OCI-LY3 (cell line): ENCODE data around the gene CHST8.

Experiments used
- EZH2phosphoT487 ChIP-seq: fragments of 200-600 bp; shearing (Covaris generic); IDR thresholded peaks from 2 replicates; pipeline ENCODE4 v1.6.1; 2018; ENCODE audit warnings: antibody characterized with exemption, mixed run types, low read depth
- TF ChIP-seq, protein P1 (sequence below): fragments of 200-600, 300-600 bp; sonication (generic); IDR thresholded peaks from 2 replicates; pipeline ENCODE4 v1.5.1; 2014; ENCODE audit warnings: antibody characterized with exemption, low read length, low read depth

DNA sequence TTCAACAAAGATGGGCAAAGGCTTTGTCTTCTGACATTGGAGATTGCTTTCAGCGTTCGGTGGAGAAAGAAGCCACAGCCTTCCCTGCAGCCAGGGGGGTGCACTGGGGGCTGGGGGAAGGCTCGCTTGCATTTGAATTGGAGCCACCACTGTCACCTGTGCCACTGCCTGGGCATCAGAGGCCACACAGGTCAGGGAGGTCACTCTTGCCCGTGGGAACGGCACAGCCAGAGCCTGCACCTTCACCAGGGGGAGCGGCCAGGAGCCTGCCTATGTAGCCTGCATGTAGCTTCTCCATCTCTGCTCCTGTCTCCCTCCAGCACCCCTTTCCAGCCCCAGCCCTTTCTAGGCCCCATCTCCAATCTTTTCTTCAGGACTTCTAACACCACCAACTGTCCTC lies 131.2 kb downstream of the CHST8 start:
- TF ChIP-seq, protein P1, sequence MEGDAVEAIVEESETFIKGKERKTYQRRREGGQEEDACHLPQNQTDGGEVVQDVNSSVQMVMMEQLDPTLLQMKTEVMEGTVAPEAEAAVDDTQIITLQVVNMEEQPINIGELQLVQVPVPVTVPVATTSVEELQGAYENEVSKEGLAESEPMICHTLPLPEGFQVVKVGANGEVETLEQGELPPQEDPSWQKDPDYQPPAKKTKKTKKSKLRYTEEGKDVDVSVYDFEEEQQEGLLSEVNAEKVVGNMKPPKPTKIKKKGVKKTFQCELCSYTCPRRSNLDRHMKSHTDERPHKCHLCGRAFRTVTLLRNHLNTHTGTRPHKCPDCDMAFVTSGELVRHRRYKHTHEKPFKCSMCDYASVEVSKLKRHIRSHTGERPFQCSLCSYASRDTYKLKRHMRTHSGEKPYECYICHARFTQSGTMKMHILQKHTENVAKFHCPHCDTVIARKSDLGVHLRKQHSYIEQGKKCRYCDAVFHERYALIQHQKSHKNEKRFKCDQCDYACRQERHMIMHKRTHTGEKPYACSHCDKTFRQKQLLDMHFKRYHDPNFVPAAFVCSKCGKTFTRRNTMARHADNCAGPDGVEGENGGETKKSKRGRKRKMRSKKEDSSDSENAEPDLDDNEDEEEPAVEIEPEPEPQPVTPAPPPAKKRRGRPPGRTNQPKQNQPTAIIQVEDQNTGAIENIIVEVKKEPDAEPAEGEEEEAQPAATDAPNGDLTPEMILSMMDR = no peak
- no peak for TF ChIP-seq EZH2phosphoT487
